Colonic mucosa (tissue), 4 donors: ENCODE data around the gene TMEM187. TPM values are rescaled to one million over a fixed set of nuclear protein-coding genes. Genes with fewer than 3 reads are reported as not detected.

Experiments used
- DNase-seq: peaks from one replicate; pipeline ENCODE4 v3.0.0-alpha.2; 2020
- H3K27ac ChIP-seq: fragments of 200-600 bp; one replicate; pipeline ENCODE4 v1.8.0; 2021
- H3K27me3 ChIP-seq: fragments of 200-600 bp; one replicate; pipeline ENCODE4 v1.8.0; 2021
- H3K36me3 ChIP-seq: fragments of 200-600 bp; one replicate; pipeline ENCODE4 v1.8.0; 2021
- H3K4me1 ChIP-seq: fragments of 200-600 bp; one replicate; pipeline ENCODE4 v1.8.0; 2021; ENCODE audit warnings: mild to moderate bottlenecking
- H3K4me3 ChIP-seq: fragments of 200-600 bp; one replicate; pipeline ENCODE4 v1.8.0; 2021
- H3K9ac ChIP-seq, 2 donors: one replicate each; pipeline ENCODE4 v1.7.0; 2013; ENCODE audit warnings: control low read depth in 2 of 2, low read depth in 2 of 2, low read length in 2 of 2
- H3K9me3 ChIP-seq: fragments of 200-600 bp; one replicate; pipeline ENCODE4 v1.8.0; 2021
- CTCF ChIP-seq: fragments of 200-600 bp; IDR thresholded peaks from one replicate; pipeline ENCODE4 v1.8.0; 2022; ENCODE audit warnings: antibody characterized with exemption, mild to moderate bottlenecking
- intact Hi-C: fragments of 100-400 bp; cut with DNase I; formaldehyde crosslinking; loops from one replicate; pipeline ENCODE4 v1.14.1; 2022
- total RNA-seq, 2 donors: library from RNA; stranded (reverse); fragmentation: NEBNext Ultra II Directional in 1 of 2; extraction: Animal tissue kit (Norgen Biotek cat#: 25700) in 1 of 2; gene quantifications; one replicate each; pipeline ENCODE4 v1.2.1, GENCODE V29; 2021
- donor health status: healthy.
- donor health status: DM: no; HTN: no; CAD: no.
- donor health status: DM: no; HTN: no; CAD: no.

Gene TMEM187
- total RNA-seq, 2 donors from 2014 or later = 8.7 to 19.2 TPM

GRCh38 chrX:154000051-154000450, 27.5 kb downstream of the TMEM187 start:
- no peak for DNase-seq
- peaks cover 3% of the 10 kb centered on the region for H3K27me3 ChIP-seq
- intact Hi-C loops = no loop called here
- TF ChIP-seq CTCF = no peak
- no peaks in the 10 kb centered on the region for H3K36me3 ChIP-seq
- no peak overlapping the region for H3K4me3 ChIP-seq
- no peaks in the 10 kb centered on the region for H3K9me3 ChIP-seq
- no peak overlapping the region for H3K9ac ChIP-seq
- no peak overlapping the region for H3K27ac ChIP-seq
- no peaks in the 10 kb centered on the region for H3K4me1 ChIP-seq

- H3K9ac ChIP-seq = no peak overlapping the region
- no peaks in the 10 kb centered on the region for H3K36me3 ChIP-seq
- no peak overlapping the region for H3K4me3 ChIP-seq
- no peaks in the 10 kb centered on the region for H3K4me1 ChIP-seq
- no peak overlapping the region for H3K27ac ChIP-seq
- no peak for TF ChIP-seq CTCF
- H3K9me3 ChIP-seq = no peaks in the 10 kb centered on the region
- no peaks in the 10 kb centered on the region for H3K27me3 ChIP-seq
- intact Hi-C loops = no loop called here
- DNase-seq = no peak
Observed at GRCh38 chrX:154002215-154002719, 29.7 kb downstream of the TMEM187 start.

- no peaks in the 10 kb centered on the region for H3K9me3 ChIP-seq
- H3K36me3 ChIP-seq = no peaks in the 10 kb centered on the region
- H3K9ac ChIP-seq = no peak overlapping the region
- H3K4me1 ChIP-seq = no peaks in the 10 kb centered on the region
- no peaks in the 10 kb centered on the region for H3K27me3 ChIP-seq
- intact Hi-C loops = no loop called here
- H3K4me3 ChIP-seq = no peak overlapping the region
- DNase-seq = no peak
- TF ChIP-seq CTCF = no peak
- H3K27ac ChIP-seq = no peak overlapping the region
Observed at GRCh38 chrX:154004315-154004714, 31.8 kb downstream of the TMEM187 start.

- no peak overlapping the region for H3K4me3 ChIP-seq
- no peak overlapping the region for H3K27ac ChIP-seq
- H3K9ac ChIP-seq = no peak overlapping the region
- no peaks in the 10 kb centered on the region for H3K9me3 ChIP-seq
- intact Hi-C loops = no loop called here
- H3K27me3 ChIP-seq = peaks cover 5% of the 10 kb centered on the region
- H3K36me3 ChIP-seq = no peaks in the 10 kb centered on the region
- no peak for DNase-seq
- TF ChIP-seq CTCF = no peak
- no peaks in the 10 kb centered on the region for H3K4me1 ChIP-seq
Observed at GRCh38 chrX:154006947-154007346, 34.4 kb downstream of the TMEM187 start.

- Histone ChIP-seq H3K36me3 (no peaks in the 10 kb centered on the region), H3K4me3 (no peak overlapping the region), H3K27me3 (peaks cover 5% of the 10 kb centered on the region), H3K4me1 (no peaks in the 10 kb centered on the region), H3K27ac (no peak overlapping the region), H3K9ac (no peak overlapping the region), H3K9me3 (no peaks in the 10 kb centered on the region)
- intact Hi-C loops = no loop called here
- no peak for DNase-seq
- no peak for TF ChIP-seq CTCF
Observed at GRCh38 chrX:154008521-154008920, 36.0 kb downstream of the TMEM187 start.
